Adrenal gland (tissue), 5 donors: ENCODE results near the gene TTI1.

Source experiments
- POLR2A ChIP-seq, 2 donors: fragments of 450-650 bp; IDR thresholded peaks; one replicate each; pipeline ENCODE4 v1.6.1; 2017; ENCODE audit warnings: antibody characterized with exemption in 2 of 2, mild to moderate bottlenecking in 2 of 2, moderate library complexity in 1 of 2
- TF ChIP-seq, protein P1 (sequence below), 6 experiments: fragments of 450-650 bp in 4 of 6; fragments of 200-600 bp in 2 of 6; sonication (generic) in 1 of 6; IDR thresholded peaks; 1 replicate in 5 of 6; 2 replicates in 1 of 6; pipeline versions ENCODE4 v1.5.1 to v1.8.0; 2016 to 2021; ENCODE audit warnings: antibody characterized with exemption in 6 of 6, mild to moderate bottlenecking in 2 of 6, moderate library complexity in 1 of 6
- donor health status: DM: no; HTN: no; CAD: no.

DNA sequence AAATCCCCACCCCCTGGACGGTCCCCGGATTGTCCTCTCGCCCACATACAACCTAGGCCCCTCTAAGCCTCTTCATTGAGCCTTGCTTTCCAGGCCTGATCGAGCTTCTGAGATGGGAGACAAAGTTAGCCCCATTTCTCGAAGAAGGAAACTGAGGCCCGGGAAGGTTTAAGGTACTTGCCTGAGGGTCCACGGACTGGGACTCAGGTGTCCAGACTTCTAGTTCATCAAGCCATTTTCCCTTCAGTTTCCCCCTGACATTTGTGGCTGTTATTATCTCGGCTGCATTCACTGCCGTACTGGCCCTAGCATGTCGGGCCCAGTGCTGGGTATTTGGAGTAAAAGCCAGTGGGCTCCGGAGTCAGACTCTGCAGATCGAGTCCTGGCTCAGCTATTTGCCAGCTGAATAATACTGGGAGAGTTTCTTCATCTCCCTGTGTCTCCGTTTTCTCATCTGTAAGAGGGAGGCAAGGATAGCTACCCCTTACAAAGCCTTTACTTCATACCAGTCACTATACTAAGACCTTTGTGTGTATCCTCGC, 923 bp upstream of the TTI1 start:
- TF ChIP-seq, protein P1, sequence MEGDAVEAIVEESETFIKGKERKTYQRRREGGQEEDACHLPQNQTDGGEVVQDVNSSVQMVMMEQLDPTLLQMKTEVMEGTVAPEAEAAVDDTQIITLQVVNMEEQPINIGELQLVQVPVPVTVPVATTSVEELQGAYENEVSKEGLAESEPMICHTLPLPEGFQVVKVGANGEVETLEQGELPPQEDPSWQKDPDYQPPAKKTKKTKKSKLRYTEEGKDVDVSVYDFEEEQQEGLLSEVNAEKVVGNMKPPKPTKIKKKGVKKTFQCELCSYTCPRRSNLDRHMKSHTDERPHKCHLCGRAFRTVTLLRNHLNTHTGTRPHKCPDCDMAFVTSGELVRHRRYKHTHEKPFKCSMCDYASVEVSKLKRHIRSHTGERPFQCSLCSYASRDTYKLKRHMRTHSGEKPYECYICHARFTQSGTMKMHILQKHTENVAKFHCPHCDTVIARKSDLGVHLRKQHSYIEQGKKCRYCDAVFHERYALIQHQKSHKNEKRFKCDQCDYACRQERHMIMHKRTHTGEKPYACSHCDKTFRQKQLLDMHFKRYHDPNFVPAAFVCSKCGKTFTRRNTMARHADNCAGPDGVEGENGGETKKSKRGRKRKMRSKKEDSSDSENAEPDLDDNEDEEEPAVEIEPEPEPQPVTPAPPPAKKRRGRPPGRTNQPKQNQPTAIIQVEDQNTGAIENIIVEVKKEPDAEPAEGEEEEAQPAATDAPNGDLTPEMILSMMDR (IDR thresholded peaks at IDR 0.05) = no peak
- TF ChIP-seq POLR2A (IDR thresholded peaks at IDR 0.05) = no peak
